HG02623 (cell line): ENCODE measurements around the gene SMOC1.

ENCODE experiments used
- ATAC-seq: cut with Tn5 transposase; IDR thresholded peaks from one replicate; pipeline ENCODE4 v1.9.1; 2021; ENCODE audit warnings: moderate library complexity; ENCODE audit not compliant: unreplicated experiment

Gene SMOC1

DNA sequence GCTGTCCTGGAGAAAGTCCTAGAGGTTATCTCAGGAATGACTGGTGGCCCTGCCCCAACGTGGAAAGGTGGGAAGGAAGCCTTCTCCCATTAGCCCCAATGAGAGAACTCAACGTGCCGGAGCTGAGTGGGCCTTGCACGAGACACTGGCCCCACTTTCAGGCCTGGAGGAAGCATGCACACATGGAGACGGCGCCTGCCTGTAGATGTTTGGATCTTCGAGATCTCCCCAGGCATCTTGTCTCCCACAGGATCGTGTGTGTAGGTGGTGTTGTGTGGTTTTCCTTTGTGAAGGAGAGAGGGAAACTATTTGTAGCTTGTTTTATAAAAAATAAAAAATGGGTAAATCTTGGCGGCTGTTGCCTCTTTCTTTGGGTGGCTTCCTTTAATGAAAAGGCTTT, 152.8 kb downstream of the SMOC1 start:
- no peak for ATAC-seq

DNA sequence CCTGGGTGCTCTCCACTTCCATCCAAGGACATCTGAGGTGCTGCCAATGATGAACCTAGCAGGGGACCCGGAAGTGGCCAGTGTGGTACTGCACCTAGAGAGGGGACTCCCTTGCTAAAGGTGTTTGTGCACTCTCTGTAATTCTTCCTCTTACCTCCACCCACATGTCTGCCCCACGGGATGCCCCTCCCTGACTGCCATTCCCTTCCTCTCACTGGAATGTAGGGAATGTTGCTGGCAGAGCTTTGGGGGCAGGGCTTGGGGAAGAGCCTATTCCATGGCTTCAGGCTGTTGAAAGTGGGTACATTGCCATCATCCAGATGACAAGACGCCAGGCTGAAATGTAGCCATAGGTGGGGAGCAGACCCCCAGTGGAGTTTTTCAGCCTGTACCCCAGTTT, 153.2 kb downstream of the SMOC1 start:
- ATAC-seq: no peak

DNA sequence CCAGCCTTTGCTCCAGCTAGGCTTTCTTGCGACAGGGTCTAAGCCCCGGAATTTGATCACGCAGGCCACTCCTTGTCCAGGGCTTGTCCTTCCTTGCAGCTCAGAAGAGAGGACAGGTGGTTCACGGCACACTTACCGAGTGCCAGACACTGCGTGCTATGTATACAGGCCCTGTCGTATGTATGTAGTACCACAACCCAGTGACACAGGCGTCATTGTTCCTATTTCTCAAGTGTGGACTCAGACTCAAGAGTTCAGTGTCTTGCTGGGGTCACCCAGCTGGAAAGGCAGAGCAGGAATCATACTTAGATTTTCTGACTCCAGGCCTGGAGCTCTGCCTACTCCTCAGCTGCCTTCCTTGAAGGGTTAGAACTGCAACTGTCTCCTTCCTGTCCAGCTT, 153.9 kb downstream of the SMOC1 start:
- ATAC-seq: no peak

DNA sequence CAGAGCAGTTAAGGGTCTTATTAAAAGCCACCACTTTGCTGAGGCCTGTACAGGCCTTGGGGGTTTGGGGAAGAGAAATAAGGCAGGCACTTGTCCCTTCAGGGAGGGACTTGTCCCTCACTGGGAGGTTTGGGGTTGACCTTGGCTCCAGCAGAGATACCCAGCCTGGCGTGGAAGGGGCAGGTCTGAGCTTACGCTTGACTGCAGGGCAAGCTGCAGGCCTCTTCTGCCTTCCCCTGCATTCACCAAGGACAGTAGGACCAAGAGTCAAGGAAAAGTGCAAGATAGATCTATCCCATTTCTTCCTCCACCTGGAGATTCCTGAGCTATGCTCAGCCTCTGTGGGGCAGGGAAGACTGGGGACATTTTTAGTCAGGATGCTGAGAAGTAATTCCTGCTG, 154.3 kb downstream of the SMOC1 start:
- ATAC-seq: no peak

DNA sequence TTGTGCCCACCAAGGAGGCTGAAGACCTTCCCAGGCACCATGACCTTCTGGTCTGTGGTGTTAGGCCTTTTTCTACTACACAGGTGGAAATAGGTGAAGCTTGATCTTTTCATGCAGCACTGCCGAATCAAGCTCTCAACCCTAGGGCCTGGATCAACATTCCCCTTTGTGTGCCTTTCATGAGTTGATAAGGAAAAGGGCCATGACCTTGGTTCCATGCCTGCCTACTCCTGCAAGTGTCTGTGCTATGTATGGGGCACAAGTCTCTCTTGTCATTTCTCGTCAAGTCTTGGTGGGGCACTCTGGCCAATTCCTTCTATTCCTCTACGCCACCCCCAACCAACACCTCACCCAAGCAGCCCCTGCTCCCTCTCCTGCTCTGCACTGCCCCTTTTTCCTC, 155.0 kb downstream of the SMOC1 start:
- no peak for ATAC-seq

DNA sequence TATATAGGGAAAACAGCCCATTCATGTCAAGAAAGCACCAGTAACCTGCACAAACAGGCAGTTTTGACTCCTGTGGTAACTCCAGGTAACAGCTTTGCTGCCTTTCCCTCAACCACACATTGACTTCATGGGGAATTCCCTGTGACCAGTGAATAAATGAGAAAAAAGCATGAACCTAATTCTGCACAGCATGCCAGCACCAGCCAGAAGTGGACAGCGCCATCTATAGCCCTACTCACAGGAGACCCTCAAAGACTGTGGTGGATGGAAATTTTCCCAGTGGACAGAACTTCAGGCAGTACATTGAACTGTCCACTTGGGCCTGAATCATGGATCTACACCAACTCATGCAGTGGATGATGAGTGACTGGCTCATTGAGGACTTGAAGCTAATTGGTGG, 157.4 kb downstream of the SMOC1 start:
- no peak for ATAC-seq

DNA sequence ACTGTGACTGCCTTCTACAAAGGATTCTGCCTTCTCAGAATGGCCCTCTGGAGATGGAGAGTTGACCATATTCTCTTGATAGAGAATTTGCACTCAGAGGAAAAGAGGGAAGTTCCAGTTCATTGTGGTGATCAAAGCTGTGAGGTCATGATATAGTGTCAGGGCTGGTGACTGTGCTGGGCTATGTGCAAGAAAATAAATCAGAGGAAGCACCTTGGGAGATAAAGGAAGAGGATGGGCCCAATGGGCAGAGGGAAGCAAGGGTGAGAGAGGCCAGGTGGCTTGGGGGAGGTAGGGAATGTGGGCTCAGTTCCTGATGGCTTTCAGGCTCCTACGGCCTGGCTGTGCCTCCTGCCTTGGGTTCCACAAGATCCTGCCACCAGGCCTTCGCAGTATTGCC, 163.8 kb downstream of the SMOC1 start:
- no peak for ATAC-seq

DNA sequence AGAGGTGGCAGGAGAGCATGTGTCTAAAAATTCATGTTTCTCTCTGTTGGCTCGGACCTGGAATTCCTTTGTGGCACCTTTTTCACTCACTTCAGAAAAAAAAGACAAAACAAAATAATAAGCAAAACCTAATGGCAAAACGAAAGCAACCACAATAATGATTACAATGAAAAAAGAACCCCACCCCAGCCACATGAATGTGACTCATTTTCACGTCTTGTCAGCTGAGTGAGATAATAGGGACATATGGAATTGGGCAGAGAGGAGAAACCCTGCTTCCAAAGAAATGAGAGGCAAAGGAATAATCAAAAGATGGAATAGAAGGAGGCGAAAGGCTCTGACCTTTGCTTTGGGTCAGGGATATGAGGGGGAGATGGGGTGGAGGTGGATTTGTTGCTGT, 166.1 kb downstream of the SMOC1 start:
- ATAC-seq: no peak

DNA sequence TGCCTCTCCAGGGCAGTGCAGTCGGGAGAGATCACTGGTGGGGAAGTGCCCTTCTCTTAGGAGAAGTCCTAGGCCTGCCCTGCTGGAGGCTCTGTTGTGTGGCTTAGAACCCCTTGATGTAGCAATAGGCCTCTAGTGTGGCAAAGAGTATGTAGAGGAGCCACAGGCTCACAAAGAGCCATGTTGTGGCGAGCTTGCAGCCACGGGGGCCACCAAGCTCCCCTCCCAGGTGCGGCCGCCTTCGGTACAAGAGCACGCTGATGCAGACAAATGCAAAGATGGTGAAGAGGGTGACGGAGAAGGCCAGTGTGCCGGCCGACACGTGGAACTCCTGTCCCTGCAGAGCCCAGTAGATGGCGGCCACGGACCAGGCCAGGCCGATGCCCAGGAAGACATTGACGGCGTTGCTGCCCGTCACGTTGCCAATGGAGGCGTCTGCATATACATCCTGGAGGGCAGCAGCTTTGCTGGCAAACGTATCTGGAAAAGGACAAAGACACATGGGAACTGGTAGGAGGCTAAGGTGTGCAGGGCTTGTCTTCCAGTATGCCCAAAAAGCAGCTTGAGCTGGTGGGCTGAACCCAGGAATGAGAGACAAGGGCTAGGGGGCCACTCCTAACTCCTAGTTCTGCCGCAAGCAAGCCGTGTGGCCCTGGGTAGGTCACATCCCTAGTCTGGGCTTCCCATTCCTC, 166.8 kb downstream of the SMOC1 start:
- no peak for ATAC-seq

DNA sequence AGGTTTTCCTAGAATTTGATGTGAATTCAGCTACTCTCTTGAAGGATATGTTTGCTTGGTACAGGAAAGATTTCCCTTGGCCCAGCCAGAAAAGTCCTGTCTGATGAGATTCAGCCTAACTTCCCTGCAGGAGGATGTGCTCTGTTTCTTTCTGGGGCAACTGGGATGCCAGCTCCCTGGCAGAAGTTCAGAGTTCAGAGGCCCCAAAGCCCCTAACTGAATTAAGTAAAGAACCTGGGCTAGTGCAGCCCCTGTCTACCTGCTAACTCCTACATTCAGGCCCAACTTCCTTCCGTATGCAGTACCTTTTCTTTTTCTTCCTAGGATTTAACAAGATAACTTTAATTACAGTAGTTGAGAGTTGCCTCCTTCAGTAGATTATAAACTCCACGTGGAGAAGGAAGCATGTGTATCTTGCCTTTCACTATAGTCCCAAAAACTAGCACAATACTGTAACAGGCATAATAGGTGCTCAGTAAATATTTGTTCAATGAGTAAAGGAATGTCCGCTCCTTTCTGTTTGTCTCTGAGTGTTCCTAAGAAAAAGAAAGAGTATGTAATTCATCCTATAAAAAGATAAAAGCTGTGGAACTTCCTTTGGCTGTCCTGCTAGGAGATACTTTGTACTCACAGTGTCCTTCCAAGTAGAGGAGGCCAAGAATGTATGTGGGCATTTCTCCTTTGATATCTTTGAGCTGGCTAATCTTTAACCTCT, 168.5 kb downstream of the SMOC1 start:
- ATAC-seq: no peak

DNA sequence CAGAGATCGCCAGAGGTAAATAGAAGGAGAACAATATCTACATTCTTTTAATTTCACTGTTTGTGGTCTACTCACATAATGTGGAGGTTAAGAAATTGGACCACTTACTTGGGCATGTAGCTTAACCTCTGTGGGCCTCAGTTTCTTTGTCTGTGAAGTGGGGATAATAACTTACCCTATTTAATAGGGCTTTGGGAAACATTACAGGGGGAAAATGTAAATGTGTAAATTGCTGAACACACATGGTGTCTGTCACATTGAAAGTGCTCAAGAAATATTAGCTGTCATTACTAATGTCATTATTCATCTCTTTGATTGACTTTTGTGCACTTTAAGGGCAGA, 169.1 kb downstream of the SMOC1 start:
- no peak for ATAC-seq

DNA sequence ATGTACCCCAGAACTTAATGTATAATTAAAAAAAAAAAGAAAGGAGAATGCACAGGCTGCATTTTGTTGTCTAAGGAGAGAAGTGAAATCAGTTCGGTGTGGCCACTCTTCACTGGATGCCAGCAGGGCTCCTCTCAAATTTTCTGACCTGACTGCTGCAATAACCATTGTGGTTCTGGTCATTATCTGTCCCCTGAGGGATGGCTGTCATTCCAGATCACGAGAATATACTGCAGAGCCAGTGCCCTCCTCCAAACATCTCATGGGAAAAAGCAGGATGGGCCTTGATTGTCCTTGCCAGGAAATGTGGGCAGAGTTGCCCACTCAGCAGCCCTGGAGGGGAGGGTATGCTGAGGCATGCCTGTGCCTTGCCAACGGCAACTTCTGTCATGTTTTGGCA, 170.4 kb downstream of the SMOC1 start:
- no peak for ATAC-seq

DNA sequence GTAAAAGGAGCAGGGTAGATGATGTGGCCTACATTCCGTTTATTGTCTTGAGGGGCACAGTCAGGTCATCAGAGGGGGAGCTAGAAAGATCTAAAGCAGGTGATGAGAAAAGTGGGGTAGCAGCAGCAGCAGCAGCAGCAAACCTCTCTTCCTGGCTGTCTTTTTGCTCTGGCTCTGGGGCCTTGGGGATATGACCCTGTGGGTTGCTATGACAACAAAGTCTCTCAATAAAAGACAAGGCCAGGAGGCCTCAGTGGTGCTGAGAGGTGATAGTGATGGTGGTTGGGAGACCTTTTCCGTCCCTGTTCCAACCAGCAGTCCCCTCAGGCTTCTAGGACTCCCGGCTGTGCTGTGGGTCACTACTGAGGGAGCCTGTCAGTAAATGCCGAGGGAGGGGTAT, 170.9 kb downstream of the SMOC1 start:
- no peak for ATAC-seq

DNA sequence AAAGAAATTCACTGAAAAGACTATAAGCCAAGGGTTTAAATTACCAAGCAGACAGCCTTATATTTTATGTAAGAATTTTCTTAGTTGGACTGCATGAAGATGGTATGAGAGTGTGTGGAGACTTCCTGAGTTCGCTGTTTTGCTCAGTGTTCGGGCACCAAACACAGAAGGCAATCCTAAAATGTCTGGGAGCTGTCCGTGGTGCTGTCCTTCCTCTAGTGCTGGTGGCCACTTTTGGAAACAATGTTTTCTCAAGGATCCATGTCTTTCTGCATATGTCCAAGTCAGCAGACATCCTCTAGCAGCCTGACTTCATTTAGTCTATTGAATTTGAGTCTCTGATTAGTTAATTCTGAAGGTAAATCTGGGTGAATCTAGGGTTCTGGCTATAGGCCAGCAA, 173.8 kb downstream of the SMOC1 start:
- ATAC-seq: no peak

DNA sequence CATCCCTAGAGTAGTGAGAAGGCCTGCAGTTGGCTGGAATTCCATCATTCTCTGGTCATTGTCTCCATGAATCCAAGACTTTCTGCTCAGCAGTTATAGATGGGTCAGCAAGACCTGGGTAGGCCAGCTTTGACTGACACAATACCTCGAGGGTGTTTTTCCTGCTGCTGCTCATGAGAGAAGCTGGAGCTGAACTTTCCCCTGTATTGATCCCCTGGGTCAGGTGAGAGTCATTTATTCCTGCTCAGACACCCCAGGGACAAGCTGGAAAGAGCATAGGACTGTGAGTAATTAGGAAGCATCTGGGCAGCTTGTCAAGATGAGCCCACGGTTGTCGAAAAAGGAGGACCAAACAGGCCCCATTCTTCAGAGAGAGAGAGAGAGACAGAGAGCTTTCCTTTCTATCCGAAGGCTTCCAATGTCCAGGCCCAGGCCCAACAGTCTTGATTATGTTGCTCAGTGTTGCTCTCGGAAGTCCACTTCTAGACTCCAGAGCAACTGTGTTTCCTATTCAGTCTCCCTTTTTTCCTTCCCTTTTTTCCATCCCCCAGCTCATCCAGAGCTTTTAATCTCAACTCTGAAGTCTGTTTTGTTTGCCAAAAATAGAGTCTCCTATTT, 178.4 kb downstream of the SMOC1 start:
- ATAC-seq: no peak

DNA sequence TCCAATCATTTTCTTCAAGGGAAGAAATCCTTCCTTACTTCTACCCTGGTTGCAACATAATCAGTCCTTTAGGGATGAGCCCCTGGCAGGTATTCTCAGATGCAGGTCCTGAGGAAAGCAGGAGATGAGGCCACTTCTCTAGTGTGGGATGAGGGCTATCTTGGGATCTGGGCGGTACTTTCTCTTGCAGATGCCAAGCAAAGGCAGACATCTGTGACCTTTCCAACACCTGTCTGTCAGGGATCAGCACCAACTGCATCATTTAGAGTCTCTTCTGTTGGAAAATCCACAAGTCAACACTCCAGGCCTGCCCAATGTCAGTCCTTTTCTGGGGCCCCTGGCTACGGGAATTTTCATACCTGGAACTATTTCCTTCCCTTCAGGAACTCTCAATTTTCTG, 180.3 kb downstream of the SMOC1 start:
- no peak for ATAC-seq

DNA sequence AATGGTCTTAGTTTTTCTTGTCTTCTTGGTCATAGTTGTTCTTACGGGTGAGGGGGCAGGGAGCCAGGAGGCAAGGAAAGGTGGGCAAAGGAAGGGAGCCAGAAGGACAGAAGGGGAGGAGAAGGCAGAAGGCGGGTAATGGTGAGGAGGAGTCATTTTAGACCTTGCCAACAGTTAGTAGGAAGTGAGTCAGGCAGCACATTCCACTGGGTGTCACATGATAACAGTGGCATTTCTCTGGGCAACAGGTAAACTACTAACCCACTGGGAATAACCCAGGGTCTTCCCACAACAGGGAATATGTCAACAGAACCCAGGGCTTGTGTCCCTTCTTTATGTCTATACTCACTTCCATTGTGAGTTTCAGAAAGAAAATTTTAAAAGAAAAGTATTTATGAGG, 181.9 kb downstream of the SMOC1 start:
- no peak for ATAC-seq

DNA sequence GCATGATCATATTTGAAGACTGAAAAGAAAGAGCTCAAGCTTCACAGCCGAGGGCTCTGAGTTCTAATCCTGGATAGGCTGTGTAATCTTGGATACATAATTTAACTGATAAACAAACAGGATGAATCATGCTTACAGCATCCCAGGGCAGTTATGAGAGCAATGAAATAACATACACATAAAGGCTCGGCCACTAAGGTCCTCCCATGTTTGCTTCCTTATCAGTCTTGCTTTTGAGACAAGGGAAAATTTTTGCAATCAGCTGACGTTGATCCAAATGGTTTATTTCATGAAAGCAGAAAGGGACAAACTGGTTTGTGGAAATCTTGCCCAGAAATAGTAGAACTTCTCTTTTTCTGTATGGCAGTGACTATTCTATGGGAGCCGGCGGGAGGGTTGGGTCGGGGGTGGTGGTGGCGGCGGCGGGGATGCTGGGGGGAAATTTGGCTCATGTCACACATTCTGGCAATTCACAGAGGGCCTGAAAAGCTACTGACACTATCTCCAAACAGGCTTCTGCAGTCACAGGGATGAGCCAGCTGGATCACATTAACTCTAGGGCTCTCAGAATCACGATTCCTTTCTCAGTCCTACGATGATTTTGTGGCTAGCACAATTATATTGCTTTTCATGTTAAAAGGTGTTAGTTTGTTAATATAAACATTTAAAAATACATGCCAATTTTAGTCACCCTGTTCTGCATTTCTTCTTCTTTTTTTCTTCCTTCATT, 185.1 kb downstream of the SMOC1 start:
- ATAC-seq: no peak

DNA sequence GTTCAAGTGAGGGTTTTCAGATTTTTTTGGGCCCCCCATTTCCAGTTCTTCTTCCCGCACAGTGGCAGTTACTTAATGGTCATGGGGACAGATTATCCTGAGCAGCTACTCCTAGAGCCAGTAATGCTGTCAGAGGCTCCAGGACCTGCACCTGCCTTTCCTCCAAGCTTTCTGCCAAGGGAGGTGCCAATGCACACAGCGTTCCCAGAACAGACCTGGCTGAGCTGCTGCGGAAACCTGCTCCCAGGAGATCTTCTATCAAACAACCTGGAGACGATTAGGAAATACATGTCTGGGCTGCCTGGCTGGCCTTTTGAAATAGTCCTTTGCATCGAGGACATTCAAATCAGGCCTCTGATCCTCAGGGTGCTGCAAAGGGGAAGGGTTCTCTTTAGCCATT, 188.6 kb downstream of the SMOC1 start:
- ATAC-seq: no peak

DNA sequence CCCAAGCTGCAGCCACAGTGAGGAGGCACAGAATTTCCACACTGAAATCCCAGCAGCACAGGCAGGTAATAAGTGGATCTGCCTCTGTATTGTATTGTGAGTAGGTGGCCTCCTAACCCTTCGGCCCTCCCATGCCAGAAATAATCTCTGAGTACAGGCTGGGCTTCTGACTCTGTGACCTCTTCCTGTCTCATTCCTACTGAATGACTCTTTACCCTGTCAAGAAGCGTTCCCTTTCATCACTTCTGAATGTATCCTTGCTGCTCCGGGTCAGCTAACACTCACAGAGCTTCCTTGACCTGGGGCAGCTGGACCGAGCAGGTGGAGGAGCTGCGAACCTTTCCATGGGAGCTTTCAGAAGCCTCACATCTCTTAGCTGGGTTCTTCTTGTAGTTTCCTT, 190.0 kb downstream of the SMOC1 start:
- no peak for ATAC-seq

DNA sequence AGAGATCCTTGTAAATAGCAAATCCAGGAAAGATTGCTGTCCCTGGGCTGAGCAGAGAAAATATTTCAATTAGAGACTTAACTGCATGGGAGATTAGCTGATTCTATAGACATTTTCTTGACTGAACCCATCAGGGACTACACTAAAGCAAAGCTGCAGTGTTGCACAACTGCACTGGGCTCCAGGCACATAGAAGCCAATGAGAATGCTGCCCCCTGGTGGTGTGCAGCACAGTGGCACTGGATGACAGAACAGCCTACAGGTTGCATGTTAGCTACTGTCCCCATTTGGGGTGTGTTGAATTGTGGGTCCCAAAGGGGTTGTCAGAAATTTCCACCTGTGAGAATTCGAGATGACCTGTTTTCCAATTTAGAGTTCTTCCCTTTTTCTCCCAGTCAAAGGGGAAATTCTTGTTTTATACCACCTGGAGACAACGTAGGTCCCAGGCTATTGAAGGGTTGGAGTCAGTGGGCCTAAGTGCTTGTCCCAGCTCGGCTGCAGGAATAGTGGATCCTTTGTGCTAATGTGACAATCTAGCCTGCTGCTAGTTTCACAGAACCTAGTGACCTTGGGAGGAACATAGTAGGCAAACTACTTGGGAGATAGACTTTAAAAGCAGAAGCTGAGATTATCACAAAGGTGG, 194.8 kb downstream of the SMOC1 start:
- no peak for ATAC-seq
